Muscle of back (tissue), 11 donors: ENCODE results near the gene SPTBN1. TPM values are rescaled to one million over a fixed set of nuclear protein-coding genes. Genes with fewer than 3 reads are reported as not detected.

Experiments
- DNase-seq, 3 donors: peaks; one replicate each; pipeline versions ENCODE4 v3.0.0 to v3.0.0-alpha.2; 2013
- polyA plus RNA-seq, 10 donors: library from polyadenylated mRNA; unstranded; fragments of 120-200 nt; gene quantifications; one replicate each; pipeline ENCODE4 v1.2.1, GENCODE V29; 2013; ENCODE audit not compliant: insufficient read length in 10 of 10

SPTBN1 gene
- polyA plus RNA-seq, 10 donors = 223 to 358 (median 266) TPM

GRCh38 chr2:54646170-54646927 is 190.2 kb downstream of the SPTBN1 start:
- no peak for DNase-seq

GRCh38 chr2:54648256-54648655 is 192.1 kb downstream of the SPTBN1 start:
- no peak for DNase-seq

- DNase-seq = no peak
Measured at GRCh38 chr2:54649191-54649590, 193.1 kb downstream of the SPTBN1 start.

- no peak for DNase-seq
Measured at GRCh38 chr2:54649633-54650032, 193.5 kb downstream of the SPTBN1 start.

- DNase-seq = no peak
Measured at GRCh38 chr2:54650612-54651011, 194.5 kb downstream of the SPTBN1 start.

GRCh38 chr2:54651291-54651690 is 195.2 kb downstream of the SPTBN1 start:
- no peak for DNase-seq

- no peak for DNase-seq
Measured at GRCh38 chr2:54652540-54652939, 196.4 kb downstream of the SPTBN1 start.

GRCh38 chr2:54653572-54654204 is 197.6 kb downstream of the SPTBN1 start:
- DNase-seq = no peak

GRCh38 chr2:54655046-54655809 is 199.1 kb downstream of the SPTBN1 start:
- no peak for DNase-seq

- no peak for DNase-seq
Measured at GRCh38 chr2:54656863-54657262, 200.7 kb downstream of the SPTBN1 start.

- DNase-seq = no peak
Measured at GRCh38 chr2:54657664-54658083, 201.5 kb downstream of the SPTBN1 start.

GRCh38 chr2:54658564-54659071 is 202.5 kb downstream of the SPTBN1 start:
- peak in 1 of 3 donors; percentile 51 for DNase-seq

- no peak for DNase-seq
Measured at GRCh38 chr2:54659527-54659926, 203.4 kb downstream of the SPTBN1 start.

GRCh38 chr2:54660752-54661151 is 204.6 kb downstream of the SPTBN1 start:
- DNase-seq = no peak

GRCh38 chr2:54663424-54664030 is 207.4 kb downstream of the SPTBN1 start:
- no peak for DNase-seq

- DNase-seq = no peak
Measured at GRCh38 chr2:54664238-54664786, 208.2 kb downstream of the SPTBN1 start.

GRCh38 chr2:54665436-54665856 is 209.3 kb downstream of the SPTBN1 start:
- DNase-seq = no peak

- DNase-seq = peak in 2 of 3 donors; percentile 76 to 86
Measured at GRCh38 chr2:54666131-54666633, 210.1 kb downstream of the SPTBN1 start.

- peak in 2 of 3 donors; percentile 78 to 91 for DNase-seq
Measured at GRCh38 chr2:54666634-54667265, 210.6 kb downstream of the SPTBN1 start.

- no peak for DNase-seq
Measured at GRCh38 chr2:54667266-54667639, 211.1 kb downstream of the SPTBN1 start.
